K562 treated with DMSO at 1 percent for 4 hours (cell line): Measurements from ENCODE around the gene FBXO15. TPM values are rescaled to one million over a fixed set of nuclear protein-coding genes. Genes with fewer than 3 reads are reported as not detected.

ENCODE experiments used
- total RNA-seq: library from RNA; unstranded; fragments of 300-600 nt; gene quantifications from 2 replicates; pipeline ENCODE4 v1.2.3, GENCODE V29; 2022; ENCODE audit not compliant: insufficient read depth

The FBXO15 gene, protein sequence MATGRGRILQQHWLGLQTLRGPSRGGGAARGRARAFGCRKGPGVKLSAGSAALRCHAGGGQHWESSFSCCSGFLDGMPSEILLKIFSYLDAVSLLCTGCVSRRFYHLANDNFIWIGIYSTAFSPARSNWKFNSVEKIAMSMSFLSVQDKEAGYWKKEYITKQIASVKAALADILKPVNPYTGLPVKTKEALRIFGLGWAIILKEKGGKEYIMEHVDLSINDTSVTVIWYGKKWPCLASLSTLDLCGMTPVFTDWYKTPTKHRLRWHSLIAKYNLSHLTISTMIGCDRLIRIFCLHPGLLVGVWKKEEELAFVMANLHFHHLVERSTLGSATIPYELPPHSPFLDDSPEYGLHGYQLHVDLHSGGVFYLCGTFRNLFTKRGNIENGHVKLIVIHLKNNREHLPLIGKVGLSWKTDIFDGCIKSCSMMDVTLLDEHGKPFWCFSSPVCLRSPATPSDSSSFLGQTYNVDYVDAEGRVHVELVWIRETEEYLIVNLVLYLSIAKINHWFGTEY
- not detected in 2 replicates for total RNA-seq

DNA sequence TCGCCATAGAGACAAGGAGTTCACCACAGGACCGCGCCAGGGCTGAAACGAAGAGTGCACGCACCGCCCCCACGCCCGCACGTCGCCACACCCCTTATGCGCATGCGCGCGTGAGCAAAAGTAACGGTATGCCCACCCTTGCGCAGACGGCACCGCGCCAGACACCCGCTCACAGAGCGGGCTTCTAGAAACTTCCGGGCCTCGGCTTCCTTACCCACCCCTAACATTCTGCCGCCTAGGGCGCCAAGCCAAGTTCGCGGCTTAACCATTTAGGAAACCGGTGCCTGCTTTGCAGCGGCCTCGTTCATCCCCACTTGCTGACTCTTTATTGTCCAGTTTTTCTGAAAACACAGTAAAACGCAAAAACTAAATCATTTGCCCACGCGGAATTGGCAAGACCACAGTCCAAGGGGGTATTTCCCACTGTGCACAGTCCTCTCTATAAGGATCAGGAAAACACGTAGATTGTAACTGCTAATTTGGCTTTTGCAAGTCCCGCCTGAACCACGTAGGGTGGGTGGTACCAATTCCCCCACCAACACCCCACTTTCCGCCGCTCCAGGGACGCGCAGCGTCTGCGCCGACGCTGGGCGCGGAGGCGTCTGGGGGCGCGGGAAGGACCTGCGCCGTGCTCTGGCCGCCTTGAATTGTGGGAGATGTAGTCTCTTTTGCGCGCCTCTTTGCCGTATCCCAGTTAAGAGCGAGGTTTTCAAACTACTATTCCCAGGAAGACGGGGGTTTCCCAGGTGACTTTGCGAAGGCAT lies at the start of gene FBXO15, which contains the start of gene TIMM21:
TSS of gene FBXO15 (minus strand) at position 56 of the 764 bp plus-strand sequence. CDS start at position 7, 49 bp downstream.
TSS of gene TIMM21 (plus strand) at position 745 of the 764 bp plus-strand sequence. CDS start 286 bp downstream, outside the sequence.

Other genes with a start within 250 kb of the FBXO15 start
- 16.3 and 19.1 TPM in 2 replicates for gene TIMM21, start 689 bp upstream of the FBXO15 start, total RNA-seq
- 15.1 and 16.2 TPM in 2 replicates for gene CYB5A, start 144.1 kb upstream of the FBXO15 start, total RNA-seq
- not detected in 2 replicates for gene C18orf63, start 168.0 kb upstream of the FBXO15 start, total RNA-seq